GM18526 (cell line): ENCODE data around the gene FIGLA.

ENCODE experiments used
- POLR2A ChIP-seq: IDR thresholded peaks from 3 replicates; pipeline ENCODE4 v1.6.1; 2011; ENCODE audit not compliant: insufficient read length; ENCODE audit errors: extremely low read depth

Gene FIGLA

DNA sequence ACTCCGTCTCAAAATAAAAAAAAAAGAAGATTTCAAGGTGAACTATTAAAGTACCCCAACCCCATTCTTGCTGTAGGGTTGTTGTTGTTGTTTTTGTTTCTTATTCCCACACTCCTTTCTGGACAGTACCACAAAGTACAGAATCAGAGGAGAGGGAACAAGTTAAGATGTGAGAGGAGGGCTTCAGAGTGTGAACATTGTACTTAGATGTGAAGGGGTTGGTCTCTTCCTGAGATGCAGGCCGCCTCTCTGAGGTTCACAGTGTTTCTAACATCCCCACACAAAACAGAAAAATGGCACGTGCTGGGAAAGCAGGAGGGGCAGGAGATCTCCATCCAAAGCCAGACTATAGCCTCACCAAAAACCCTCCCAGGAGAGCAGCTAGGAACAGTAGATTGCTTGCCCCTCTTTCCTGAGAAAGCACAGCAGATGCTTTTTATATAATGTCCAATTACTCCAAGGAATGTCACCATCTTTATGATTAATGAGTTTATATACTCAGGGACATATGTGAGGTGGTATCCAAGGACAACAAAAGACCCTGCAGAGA is 45.1 kb downstream of the FIGLA start:
- no peak for TF ChIP-seq POLR2A

DNA sequence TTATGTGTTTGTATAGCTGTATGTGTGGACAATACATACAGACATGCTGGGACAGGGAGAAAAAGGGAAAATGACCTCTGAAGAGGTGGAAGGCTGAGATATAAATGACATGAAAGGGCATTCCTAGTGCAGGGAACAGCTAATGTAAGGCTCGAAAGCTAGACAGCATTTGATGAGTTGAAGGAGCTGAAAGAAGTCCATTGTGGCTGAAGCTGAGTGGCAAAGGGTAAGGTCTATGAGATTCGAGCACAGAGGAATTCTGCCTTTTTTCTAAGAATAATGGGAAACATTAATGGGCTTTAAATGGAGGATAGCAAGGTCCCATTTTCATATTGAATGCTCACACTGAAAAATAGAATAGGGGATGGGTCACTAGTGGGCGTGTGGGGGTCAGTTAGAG is 46.0 kb downstream of the FIGLA start:
- no peak for TF ChIP-seq POLR2A

DNA sequence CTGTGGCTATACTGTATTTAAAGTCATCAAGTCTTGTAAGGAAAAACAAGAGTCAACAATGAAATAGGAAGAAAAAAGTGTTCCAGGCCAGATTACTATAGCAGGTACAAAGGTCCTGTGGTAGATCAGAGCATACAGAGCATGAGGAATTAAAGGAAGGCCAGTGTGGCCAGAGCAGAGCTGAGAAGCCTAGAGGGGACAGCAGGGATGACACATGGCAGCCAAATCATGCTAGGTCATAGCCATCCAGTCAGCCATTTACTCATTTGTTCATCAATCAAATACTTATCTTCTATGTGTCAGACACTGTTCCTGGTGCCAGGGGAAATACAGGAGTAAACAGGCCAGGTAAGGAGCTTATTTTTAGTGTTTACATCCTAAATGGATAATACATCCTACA is 46.8 kb downstream of the FIGLA start:
- no peak for TF ChIP-seq POLR2A

DNA sequence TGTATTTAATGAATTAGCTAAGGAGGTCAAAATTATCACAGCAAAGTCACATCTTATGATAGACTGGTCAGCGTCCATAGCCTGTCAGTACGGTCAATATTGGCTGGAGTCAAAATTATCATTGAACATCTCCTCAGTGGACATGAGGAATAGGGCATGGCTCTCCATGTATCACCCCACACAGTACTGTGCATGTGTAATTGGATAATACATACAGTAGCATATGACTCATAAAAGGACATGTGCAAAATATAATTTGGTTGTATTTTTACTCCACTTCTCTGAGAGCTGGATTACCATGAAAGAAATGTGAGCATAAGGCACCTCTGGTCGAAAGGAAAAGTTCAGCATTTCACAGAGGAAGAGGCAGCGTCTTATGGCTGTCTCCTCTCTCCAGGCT is 47.4 kb downstream of the FIGLA start:
- no peak for TF ChIP-seq POLR2A

DNA sequence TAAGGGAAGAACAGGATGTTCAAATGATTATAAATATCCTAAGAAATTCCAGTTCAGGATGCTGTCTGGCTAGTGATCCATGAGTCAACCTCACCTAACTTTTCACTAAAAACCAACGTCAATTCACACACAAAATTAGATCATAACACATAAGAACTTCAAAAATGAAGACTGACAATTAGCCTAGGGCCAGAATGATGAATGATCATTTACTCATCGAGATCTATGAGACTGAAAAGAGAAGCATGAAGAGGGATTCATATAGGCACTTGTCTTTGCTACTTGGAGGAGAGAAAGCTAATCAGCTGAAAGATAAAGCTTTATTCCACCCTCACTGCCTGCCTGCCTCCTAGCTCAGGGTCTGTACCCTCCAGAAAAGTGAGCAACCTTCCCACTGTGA is 52.3 kb downstream of the FIGLA start:
- no peak for TF ChIP-seq POLR2A

- TF ChIP-seq POLR2A = no peak
These were observed 55.4 kb downstream of the FIGLA start for GRCh38 chr2:70735071-70735470.

DNA sequence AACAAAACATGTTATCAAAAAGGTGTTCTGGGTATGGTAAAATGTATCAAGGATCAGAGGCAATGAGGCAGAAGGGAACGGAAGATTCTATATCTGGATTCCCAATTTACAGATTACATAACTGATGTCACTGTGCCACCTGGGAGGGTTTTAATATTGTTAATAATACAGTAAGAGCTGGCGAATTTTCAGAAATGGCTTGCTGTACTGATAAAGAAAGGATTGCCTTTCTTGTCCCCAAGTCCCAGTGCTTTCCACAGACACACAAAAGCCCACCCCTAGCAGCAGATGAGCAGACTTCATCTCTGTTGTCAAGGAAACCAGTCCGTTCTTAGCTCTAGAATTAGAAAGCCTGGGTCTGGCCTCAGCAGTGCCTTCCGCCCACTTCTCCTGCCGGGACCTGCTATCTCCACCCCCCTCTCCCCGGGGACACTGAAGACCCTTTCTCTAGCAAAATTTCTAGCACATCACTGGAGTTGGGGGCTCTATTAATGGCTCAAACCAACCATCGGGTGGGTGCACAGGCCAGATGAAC is 56.7 kb downstream of the FIGLA start:
- TF ChIP-seq POLR2A = no peak

- no peak for TF ChIP-seq POLR2A
These were observed 57.4 kb downstream of the FIGLA start for GRCh38 chr2:70732766-70733645.

GRCh38 chr2:70730730-70731129 is 59.7 kb downstream of the FIGLA start:
- TF ChIP-seq POLR2A = no peak

- TF ChIP-seq POLR2A = no peak
These were observed 60.8 kb downstream of the FIGLA start for GRCh38 chr2:70729647-70730046.

- TF ChIP-seq POLR2A = no peak
These were observed 62.3 kb downstream of the FIGLA start for GRCh38 chr2:70728128-70728527.
